HG03457 (cell line): Measurements from ENCODE around the gene HOXC13.

ENCODE experiments used
- ATAC-seq: cut with Tn5 transposase; IDR thresholded peaks from one replicate; pipeline ENCODE4 v1.9.1; 2021; ENCODE audit warnings: moderate number of reproducible peaks; ENCODE audit not compliant: unreplicated experiment

The HOXC13 gene

DNA sequence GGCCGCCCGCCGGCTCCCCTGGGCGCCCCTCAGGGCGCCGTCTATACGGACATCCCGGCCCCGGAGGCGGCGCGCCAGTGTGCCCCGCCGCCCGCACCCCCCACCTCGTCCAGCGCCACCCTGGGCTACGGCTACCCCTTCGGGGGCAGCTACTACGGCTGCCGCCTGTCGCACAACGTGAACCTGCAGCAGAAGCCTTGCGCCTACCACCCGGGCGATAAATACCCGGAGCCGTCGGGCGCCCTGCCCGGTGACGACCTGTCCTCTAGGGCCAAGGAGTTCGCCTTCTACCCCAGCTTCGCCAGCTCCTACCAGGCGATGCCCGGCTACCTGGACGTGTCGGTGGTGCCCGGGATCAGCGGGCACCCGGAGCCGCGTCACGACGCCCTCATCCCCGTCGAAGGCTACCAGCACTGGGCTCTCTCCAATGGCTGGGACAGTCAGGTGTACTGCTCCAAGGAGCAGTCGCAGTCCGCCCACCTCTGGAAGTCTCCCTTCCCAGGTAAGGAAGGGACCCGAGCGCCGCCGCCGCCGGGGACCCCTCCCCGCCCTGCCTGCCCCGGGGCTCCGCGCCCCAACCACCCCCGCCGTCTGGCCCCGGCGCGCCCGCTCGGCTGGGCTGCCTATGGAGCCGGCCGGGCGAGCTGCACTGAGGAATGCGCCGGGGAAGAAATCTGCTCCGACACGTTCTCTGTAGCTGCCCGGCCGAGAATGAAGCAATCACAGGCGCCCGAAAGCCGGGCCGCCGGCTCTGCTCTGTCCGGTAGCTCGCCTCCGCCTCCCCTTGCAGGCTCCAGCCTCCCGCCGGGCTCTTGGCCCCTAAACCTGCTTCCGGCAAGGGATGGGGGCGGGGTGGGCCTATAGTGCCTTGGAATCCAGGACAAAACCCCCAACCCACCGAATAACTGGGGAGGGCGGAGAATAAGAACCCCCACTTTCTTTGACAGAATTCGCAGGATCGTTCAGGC, 794 bp downstream of the HOXC13 start:
- no peak for ATAC-seq

DNA sequence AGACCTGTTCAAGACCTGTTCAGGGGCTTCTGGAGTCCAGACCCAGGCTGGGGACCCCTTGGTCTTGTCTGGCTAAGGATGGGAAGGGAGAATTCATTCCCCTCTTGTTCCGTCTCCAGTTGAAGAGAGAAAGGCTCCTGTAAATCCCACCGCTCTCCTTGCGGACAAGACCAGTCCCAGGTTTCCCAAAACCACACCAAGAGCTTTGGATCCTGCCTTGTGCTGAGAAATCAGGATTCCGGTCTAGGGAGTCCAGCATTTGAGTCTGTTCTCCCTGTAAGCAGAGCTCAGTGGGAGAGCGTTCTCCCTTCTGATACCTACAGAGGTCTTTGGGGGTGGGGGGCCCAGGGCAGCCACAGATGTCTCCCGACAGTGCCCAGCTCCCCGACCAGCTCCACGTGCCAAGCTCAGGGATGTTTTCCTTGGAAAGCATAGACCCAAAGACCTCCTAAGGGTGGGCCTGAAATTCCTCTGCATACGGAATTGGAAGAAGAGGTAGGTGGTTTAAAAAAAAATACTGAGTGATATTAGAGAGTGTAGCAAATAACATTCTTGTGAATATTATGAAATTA, 1.9 kb downstream of the HOXC13 start:
- ATAC-seq: no peak

DNA sequence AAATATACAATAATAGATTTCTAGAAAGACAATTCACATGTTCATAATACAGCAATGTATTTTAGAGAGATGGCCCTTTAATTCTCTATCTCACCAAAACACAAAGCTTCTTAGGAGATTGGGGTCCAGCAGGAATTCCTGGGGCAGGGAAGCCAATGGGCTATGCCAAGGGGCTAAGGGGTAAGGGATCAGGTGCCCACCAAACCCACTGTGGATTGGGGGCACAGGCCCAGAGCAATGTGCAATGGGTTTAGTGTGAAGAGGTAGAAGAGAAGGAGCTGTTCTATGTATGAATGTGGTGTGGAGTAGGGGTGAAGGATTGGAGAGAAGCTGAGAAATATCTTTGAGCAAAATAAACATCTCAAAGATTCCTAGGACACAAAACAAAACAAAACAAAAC, 2.6 kb downstream of the HOXC13 start:
- no peak for ATAC-seq

DNA sequence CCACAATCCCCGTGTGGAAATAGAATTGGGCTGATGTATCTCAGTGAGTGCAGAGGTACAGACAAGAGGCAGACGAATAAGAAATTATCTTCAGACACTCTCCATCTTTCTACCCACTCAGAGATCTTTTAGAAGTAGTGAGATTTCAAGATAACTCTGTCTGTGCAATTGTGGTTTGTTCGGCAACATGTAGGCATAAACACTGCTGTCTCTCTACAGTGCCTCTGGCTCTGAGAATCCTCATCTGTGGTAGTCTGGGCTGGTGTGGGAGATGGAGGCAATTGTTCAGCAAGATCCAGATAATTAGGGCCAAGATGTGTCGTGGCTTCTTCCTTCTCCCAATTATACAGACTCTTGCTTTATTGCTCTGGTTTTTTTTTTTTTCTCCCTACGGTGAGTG, 3.1 kb downstream of the HOXC13 start:
- no peak for ATAC-seq

DNA sequence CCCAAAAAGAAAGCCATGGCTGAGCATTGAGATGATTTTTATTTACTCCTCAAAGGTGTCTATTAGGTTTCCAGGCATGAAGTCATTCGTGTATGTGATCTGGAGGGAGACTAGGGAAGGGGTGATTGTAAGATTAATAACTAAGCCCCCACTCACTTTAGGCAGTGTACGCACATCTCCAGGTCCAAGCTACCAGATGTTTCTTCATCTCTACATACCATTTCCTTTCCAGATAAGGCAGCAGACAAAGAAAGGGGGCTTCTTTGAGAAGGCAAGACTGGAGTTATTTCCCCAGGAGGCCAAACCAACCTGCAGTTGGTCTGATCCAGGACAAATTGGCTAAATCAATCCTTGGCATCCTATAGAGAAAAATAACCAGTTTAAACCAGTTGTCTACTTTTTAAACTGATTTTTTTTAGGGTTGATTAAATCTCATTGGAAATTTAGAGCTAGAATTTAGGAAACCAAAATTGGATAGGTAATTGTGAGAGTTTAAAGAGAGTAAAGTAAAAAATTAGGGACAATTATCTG, 3.9 kb downstream of the HOXC13 start:
- no peak for ATAC-seq

DNA sequence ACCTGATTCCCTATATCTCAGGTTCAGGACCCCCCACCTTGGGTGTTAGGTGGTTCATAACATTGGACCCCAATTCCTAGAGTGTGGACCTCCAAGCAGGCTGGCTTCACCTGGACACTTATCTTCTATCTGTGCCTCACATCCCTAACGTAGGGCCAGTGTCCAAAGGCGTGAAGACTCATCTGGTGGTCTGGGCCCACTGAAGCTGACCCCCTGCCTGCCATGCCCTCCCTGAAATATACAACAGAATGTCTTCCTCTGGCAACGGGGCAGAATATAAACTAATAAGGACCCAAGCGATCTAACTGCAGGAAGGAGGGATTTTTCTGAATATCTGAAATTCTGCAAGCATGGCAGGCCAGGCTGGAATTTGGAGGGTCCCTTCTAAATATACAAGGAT, 5.6 kb downstream of the HOXC13 start:
- ATAC-seq: no peak

DNA sequence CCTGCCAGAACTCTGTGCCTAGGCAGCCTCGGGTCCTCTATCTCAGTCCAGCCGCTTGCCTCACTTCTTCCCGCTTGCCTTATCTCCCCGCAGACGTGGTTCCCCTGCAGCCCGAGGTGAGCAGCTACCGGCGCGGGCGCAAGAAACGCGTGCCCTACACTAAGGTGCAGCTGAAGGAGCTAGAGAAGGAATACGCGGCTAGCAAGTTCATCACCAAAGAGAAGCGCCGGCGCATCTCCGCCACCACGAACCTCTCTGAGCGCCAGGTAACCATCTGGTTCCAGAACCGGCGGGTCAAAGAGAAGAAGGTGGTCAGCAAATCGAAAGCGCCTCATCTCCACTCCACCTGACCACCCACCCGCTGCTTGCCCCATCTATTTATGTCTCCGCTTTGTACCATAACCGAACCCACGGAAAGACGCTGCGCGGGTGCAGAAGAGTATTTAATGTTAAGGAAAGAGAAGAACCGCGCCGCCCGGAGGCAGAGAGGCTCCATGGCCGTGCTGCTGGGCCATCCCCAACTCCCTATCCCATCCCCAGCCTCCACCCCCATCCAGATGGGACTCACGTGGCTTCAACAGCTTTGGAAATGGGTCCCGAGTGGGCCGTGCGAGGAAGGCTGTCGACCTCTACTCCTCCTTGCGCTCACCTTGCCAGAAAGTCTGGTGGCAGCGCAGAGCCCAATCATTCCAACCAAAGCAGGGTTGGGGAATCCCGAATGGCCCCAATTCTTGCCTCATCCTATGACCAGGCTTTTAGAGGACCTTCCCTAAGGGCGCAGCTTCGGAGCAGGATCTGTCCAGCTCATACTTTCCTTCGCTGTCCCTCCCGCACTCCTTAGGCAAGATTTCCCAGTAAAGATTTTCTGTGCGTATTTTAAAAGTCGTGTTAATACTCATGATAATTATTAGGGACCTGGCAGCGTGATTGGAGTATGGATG, 6.5 kb downstream of the HOXC13 start:
- no peak for ATAC-seq

DNA sequence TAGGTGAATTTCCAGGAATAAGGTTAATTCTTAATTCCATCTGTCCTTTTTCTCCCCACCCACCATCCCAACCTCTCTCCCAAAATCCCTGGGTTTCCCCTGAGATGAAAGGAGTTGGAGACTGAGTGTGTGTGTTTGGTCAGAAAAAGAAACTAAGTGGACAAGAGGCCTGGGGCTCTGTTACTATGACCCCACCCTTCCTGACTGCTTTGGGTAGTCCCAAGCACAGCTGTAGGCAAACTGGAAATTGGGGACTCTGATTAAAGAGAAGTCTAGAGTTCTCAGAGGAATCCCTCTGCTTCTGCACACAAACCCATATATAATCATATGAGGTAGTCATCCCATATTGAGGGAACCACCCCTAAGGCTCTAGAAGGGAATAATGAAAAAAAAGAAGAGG, 9.1 kb downstream of the HOXC13 start:
- no peak for ATAC-seq

DNA sequence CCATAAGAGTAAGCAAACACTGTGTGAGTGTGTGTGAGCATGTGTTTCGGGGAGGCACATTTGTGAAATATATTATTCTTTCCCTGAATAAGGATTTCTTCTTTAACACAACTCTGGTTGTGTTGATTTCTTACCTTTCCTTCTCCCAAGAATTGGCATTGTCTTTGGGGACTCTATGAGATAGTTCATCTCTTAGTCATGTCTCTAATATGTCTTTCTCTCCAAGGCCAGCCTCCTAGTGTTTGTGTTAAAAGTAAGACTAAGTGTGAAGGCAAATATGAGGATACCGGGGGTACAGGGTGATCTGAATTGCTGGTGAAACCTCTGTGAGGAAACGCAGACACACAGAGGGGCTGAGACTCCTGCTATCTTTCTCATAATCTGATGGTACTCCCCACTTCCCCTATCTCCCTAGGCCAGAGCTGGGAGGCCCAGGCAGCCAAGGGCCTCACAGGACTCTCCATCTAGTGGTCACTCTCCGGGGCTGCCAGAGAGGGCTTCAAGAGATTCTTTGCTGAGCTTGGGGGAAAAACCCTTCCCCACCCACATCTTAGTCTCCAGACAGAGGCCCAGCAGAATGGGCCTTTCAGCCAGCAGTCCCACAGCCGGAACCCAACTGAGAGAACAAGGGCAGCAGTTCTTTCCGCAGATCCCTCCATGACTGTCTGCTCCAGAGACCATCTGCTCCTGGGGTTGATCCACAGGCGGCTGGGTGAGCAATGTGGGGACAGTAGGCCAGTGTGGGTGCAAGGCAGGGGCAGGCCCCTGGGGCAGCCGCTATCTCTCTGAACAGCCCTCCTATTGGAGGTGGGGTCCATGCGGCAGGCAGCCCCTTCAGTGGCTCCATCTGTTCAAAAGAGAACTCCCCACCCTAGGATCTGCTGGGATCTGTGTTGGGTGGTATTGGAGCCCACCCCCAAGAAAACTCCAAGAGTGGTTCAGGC, 10.3 kb downstream of the HOXC13 start:
- ATAC-seq: no peak

DNA sequence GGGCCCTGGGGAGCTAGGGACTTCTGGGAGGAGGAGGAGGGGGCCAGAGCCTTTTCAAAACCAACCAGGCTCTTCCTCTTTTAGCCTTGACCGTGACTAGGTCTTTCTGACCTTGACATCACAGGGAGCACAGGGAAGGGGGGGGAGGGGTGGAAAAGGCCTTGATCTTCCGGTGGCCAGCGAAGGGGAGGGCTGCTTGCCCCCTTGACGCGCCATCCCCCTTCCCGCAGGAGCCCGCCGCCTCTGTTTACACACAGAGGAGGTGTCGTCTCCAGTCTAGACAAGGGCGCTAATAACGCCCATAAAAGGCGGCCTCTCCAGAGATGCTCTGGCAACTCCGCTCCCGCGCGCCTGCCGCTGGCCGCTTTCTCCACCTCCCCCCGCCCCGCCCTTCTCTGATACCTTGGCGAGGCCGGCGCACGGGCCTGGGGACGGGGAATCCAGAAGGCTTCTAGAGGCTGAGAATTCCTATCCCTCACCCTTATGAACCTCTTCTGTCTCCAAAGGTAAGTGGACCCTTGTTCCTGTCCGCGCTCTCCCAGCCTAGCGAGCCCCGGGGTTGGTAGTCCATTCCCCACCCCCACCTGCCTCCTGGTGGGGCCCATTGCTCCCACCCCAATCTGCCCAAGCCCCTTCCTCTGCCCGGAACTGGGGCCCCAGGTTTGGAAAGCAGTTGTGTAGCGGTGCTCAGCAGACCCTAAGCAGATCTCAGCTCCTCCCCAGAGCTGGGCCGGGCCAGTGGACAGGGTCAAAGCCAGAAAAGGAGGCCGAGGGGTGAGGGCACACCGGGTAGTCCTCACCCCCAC, 11.2 kb downstream of the HOXC13 start:
- no peak for ATAC-seq

DNA sequence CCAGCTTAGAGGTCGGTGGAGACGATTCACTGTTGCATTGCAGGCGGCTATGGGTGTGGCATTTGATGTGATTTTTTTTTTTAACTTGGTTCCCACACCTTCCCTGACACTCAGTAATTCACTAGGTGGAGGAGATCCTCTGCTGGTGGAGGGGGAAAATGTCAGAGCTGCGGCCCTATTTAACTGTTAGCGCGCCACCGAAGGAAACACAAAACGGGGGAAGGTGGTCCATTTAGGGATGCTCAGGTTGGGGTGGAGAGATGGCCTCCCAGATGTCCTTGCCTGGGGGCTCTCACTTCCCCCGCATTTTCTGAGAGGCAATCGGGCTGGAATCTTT, 11.8 kb downstream of the HOXC13 start:
- ATAC-seq: no peak

DNA sequence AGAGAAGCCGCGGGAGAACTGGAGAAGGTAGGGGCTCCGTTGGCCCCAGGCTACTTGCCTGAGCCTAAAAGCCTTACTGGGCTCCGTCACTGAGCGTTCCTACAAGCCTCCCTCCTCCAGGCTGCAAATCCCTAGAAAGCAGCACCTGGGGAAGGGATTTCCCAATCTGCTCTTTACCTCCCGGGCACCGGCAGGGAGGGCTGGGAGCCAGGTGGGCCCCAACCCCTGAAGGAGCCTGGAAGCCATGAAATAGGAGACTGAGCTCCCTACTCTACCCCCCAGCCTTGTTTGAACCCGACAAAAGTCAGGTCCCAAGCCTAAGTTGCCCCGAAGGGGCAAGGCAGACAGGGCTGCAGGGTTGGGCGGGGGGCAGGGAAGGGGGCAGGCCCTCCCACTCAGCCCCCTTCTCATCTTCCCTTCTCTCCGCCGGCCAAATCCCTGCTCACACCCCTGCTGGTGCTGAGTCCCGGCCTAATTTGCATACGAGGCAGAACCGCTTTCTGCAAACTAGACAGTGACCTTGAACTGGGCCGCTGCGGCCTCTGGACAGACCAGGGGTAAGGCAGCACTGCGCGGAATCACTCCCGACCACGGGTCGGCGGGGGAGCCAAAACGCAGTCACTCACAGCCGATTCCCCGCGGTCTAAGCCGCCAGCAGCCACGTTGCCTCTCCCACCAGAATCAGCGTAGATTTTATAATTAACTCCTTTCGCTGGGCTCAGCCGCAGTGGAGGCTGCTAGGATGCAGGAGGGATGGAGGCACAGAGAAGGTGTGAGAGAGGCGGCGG, 12.4 kb downstream of the HOXC13 start:
- ATAC-seq: no peak

DNA sequence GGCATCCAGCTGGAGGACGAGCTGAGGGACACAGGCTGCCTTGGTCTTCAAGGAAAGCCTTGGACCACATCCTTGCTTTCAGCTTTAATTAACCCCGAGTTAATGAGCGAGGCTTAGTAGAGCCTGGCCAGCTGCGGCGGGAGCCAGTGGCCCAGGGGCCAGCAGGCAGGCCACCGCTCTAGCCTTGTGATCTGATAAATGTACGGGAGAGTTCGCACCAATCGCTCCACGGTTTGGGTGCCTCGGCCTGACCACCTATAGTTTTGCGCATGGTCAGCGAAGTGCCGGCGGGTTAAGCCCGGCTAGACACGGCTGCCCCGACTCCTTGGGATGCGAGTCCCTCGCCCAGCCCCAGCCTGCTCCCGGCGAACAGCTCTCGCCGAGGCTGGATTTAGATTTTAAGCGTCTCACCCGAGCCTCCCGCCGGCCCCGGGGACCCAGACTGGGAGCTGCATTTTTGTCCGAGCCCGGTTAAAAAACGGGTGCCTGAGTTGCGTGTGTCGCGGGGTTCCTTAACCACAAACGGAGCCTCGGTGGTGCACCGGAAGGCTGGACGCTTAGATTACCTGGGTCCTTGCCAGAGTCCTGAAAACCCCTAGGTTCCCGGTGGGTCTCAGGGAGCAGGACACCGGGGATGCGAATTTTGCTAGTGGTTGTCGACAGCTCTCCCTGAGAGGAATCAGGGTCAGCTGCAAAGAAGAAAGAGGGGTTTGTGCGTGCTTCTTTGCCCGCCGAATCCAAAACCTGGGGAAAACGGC, 13.1 kb downstream of the HOXC13 start:
- ATAC-seq: no peak

DNA sequence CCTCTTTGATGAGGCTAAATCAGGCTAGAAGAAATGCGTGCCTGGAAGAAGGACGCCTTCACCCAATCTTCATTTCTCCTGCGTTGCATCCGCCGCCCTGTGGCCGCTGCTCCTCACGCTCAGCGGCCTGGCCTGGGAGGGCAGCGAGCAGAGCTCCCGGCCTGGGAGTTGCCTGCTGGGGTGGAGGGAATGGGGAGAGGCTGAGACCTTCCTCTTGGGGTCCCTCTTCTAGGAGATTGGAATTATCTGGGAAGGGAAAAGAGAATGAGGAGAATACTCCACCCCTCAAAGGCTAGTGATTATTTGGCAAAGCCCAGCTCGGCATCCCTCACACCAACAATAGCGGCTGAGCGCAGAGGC, 13.7 kb downstream of the HOXC13 start:
- ATAC-seq: no peak

DNA sequence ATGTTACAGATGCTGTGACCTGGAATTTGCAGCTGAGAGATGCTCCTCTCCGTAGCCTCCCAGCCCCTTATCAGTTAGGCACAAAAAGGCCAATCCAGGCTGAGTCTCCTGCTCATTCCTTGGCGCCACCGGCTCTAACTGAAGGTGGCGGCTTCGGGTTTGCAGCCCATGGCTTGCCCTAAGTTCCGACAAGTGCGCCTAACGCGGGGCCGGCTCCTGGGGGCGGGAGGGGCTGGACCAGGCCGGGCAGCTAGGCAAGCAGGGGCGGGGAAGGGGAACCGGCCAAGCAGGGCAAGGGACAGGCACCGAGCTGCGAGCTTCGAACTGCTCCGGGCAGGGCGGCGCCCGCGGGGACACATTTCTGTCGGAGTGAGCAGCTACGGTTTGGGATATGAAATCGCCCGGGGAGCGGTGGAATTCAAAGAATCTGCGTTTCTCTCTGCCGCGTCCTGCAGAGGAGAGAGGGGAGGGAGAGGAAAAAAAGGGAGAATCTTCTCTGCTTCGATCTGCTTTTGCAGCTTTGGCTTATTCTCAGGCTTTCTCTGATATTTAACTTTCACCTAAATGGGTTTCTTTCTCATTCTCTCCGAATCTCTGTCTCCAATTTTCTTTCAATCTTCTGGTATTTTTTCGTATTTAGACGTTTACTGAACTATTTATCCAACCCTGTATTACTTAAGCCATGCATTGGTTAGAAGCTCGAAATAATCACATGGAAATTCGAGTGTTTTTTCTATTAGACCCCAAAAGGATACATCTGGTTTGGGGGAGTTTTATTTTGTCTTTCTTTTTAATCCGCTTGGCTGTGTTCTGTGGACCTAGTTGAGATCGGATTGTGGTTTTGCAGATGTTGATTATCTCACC, 14.5 kb downstream of the HOXC13 start:
- ATAC-seq: no peak

DNA sequence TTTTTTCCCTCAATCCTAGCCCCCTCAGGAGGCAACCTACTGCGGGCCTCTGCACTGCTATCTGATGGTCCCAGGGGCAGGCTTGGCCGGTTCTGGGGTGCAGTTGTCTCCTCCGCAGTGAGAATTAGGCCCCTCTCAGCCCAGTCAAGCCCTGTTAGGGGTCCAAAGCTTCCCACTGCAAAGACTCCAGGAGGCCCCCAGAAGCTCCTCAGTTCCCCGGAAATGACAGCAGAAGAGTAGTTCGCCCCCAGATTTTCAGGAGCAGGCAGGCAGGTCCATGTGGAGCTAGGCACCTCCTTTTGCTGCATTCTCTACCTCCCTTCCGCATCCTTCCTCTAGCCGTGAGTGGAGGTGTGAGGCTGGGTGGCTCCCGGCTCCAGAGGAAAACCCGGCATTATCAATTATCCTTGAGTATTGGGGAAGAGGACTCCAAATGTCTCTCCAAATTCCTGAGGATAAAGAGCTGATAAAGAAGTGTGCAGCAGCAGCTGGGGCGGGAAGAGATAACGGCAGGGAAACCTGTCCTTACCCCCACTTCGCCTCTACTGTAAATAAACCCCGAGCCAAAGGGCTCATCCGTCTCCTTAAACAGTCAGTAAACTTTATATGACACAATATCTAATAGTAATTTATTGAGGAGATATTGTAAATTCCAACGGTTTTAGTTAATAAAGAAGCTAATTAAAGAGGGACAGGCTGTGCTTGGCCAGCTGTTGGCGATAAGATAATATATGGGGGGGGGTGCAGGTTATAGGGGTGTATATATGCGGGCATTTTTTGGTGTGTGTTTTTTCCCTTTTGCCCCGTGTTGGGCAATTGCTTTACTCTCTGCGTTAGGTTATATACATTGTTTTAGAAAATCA, 15.4 kb downstream of the HOXC13 start:
- no peak for ATAC-seq
